Astrocyte of the cerebellum (primary cell): ENCODE data around the gene DUSP15.

Experiments used
- DNase-seq: peaks from one replicate; pipeline ENCODE4 v3.0.0-alpha.2; 2011; ENCODE audit warnings: low read depth
- H3K4me3 ChIP-seq: 2 replicates; pipeline ENCODE4 v1.5.1; 2011; ENCODE audit warnings: mild to moderate bottlenecking, low read depth, low read length, moderate library complexity
- in situ Hi-C: cut with HindIII; loops from 2 replicates; pipeline ENCODE4 v1.10.0; 2017; ENCODE audit warnings: low sequenced_read_pairs
- TF ChIP-seq, protein P1 (sequence below): IDR thresholded peaks from 2 replicates; pipeline ENCODE4 v1.5.1; 2012; ENCODE audit warnings: low read length, low read depth, moderate library complexity, mild to moderate bottlenecking; ENCODE audit errors: missing control alignments

Gene DUSP15

GRCh38 chr20:31835977-31836852 lies 34.1 kb downstream of the DUSP15 start:
- peak; percentile 90 for DNase-seq
- TF ChIP-seq, protein P1, sequence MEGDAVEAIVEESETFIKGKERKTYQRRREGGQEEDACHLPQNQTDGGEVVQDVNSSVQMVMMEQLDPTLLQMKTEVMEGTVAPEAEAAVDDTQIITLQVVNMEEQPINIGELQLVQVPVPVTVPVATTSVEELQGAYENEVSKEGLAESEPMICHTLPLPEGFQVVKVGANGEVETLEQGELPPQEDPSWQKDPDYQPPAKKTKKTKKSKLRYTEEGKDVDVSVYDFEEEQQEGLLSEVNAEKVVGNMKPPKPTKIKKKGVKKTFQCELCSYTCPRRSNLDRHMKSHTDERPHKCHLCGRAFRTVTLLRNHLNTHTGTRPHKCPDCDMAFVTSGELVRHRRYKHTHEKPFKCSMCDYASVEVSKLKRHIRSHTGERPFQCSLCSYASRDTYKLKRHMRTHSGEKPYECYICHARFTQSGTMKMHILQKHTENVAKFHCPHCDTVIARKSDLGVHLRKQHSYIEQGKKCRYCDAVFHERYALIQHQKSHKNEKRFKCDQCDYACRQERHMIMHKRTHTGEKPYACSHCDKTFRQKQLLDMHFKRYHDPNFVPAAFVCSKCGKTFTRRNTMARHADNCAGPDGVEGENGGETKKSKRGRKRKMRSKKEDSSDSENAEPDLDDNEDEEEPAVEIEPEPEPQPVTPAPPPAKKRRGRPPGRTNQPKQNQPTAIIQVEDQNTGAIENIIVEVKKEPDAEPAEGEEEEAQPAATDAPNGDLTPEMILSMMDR, result no peak
- no peak overlapping the region for H3K4me3 ChIP-seq
- in situ Hi-C loops, result no loop called here

DNA sequence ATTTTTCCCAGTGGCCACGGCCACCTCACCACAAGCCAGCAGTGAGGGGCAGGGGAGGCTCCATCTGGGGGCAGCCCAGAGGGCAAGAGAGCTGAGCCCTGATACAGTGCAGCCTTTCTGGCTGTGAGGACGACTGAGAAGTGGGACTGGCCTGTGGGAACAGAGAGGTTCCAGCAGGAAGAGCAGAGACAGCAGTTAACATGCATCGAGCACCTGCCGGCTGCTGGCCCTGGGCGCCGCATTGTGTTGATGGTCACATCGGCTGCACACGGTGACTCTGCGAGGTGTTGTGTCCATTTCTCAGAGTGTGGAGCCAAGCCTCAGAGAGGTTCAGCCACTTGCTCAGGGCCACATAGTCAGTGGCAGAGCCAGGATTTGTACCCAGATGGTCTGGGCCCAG lies 34.8 kb downstream of the DUSP15 start:
- no peak overlapping the region for H3K4me3 ChIP-seq
- TF ChIP-seq, protein P1, result no peak
- in situ Hi-C loops, result no loop called here
- no peak for DNase-seq

DNA sequence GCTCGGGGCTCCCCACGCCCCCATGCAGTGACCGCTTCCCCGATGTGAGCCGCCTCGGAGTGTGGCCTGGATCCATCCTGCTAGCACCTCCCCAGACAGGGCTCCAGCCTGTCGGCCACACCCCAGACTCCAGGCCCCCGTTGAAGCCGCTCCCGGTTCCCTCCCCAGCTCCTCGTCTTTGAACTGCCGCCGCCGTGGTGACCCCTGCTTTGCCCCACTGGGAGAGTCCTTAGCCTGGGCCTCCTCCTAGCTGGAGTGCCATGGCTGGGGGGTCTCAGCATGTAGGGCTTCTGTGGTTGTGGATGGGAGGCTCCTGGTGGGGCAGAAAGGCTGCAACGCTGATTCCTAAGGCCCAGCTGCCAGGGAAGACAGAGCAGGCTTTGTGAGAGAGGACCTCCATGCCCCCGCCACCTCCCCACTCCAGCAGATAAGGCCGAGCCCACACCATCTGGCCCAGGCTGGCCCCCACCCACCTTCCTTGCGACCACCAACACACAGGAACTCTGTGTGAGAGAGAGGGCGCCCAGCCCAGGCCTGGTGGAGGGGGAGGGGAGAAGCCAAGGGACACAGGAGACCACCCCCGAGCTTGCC lies 36.3 kb downstream of the DUSP15 start:
- in situ Hi-C loops, result no loop called here
- no peak for DNase-seq
- TF ChIP-seq, protein P1, result no peak
- H3K4me3 ChIP-seq, result no peak overlapping the region

DNA sequence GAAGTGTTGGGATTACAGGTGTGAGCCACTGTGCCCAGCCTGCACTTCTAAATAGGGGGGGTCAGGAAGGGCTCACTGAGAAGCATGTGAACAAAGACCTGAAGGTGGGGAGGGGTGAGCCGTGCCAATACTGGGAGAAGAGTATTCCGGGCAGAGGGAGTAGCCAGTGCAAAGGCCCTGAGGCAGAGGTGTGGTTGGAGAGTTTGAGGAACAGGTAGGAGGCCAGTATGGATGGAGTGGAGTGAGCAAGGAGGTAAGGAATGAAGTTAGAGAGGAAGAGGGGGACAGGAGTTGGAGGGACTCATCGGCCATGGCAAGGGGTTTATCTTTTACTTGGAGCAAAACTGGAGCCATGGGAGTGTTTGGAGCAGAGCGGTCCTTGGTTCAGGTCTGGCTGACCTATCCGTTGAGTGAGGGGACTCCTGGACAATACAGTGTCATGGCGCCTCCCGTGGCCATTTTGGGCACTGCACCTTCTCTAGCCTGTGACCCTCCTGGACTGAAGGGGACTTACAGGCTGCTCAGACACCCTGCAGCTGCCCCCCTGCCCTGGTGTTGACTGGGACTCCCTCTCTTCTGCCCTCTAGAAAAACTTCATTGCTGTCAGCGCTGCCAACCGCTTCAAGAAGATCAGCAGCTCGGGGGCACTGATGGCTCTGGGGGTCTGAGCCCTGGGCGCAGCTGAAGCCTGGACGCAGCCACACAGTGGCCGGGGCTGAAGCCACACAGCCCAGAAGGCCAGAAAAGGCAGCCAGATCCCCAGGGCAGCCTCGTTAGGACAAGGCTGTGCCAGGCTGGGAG lies 37.0 kb downstream of the DUSP15 start:
- TF ChIP-seq, protein P1, result peak; percentile 88
- in situ Hi-C loops, result no loop called here
- no peak for DNase-seq
- H3K4me3 ChIP-seq, result no peak overlapping the region

DNA sequence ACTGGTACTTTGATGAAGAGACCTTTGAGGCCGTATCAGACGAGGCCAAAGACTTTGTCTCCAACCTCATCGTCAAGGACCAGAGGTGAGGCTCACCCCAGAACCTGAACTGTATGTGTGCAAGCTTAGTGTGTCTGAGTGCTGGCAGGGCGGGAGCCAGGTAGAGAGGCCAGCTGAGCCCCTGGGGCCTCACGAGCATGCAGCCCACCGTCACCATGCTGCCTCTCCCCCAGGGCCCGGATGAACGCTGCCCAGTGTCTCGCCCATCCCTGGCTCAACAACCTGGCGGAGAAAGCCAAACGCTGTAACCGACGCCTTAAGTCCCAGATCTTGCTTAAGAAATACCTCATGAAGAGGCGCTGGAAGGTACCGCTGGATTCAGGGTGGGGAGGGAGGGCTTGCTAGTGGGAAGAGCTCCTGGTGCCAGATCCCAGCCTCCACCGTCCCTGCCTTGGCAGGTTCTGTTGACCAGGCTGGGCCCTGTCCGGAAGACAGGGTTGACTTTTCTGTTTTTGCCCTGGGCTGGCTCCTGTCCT lies 38.5 kb downstream of the DUSP15 start:
- TF ChIP-seq, protein P1, result no peak
- no peak for DNase-seq
- in situ Hi-C loops, result no loop called here
- H3K4me3 ChIP-seq, result no peak overlapping the region

- no peak overlapping the region for H3K4me3 ChIP-seq
- no peak for DNase-seq
- in situ Hi-C loops, result no loop called here
- TF ChIP-seq, protein P1, result no peak
These were observed 39.1 kb downstream of the DUSP15 start for GRCh38 chr20:31831211-31831610.
